AG09309 (cell line): ENCODE data around the gene PHF2.

Experiments
- DNase-seq: peaks from one replicate; pipeline ENCODE4 v3.0.0-alpha.2; 2010; ENCODE audit warnings: low read depth
- H3K4me3 ChIP-seq: 2 replicates; pipeline ENCODE4 v1.5.1; 2011; ENCODE audit warnings: mild to moderate bottlenecking, low read depth, low read length, moderate library complexity; ENCODE audit not compliant: control insufficient read depth
- TF ChIP-seq, protein P1 (sequence below): IDR thresholded peaks from 2 replicates; pipeline ENCODE4 v1.5.1; 2011; ENCODE audit warnings: mild to moderate bottlenecking, low read depth, low read length, inconsistent platforms; ENCODE audit not compliant: insufficient read depth, control insufficient read depth; ENCODE audit errors: missing control alignments

PHF2 gene

DNA sequence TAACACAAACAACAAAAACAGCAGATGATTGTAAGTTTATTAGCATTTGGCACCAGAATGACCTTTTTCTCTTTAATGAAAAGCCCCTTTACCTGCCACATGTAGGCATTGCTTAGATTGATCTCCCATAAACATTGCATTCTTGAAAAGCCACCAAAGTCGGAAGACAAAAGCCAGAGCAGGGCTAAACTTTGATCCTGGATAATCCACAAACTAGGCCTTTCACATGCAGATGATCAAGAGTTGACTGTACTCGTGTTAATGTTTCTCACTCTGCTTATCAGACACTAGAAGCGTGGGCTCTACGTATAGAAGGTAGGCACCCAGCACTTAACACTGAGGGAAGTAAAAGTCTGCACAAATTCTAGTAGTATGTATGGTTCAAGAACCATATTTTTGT lies 21.0 kb upstream of the PHF2 start:
- DNase-seq, result no peak
- TF ChIP-seq, protein P1, sequence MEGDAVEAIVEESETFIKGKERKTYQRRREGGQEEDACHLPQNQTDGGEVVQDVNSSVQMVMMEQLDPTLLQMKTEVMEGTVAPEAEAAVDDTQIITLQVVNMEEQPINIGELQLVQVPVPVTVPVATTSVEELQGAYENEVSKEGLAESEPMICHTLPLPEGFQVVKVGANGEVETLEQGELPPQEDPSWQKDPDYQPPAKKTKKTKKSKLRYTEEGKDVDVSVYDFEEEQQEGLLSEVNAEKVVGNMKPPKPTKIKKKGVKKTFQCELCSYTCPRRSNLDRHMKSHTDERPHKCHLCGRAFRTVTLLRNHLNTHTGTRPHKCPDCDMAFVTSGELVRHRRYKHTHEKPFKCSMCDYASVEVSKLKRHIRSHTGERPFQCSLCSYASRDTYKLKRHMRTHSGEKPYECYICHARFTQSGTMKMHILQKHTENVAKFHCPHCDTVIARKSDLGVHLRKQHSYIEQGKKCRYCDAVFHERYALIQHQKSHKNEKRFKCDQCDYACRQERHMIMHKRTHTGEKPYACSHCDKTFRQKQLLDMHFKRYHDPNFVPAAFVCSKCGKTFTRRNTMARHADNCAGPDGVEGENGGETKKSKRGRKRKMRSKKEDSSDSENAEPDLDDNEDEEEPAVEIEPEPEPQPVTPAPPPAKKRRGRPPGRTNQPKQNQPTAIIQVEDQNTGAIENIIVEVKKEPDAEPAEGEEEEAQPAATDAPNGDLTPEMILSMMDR, result no peak
- H3K4me3 ChIP-seq, result no peak overlapping the region

DNA sequence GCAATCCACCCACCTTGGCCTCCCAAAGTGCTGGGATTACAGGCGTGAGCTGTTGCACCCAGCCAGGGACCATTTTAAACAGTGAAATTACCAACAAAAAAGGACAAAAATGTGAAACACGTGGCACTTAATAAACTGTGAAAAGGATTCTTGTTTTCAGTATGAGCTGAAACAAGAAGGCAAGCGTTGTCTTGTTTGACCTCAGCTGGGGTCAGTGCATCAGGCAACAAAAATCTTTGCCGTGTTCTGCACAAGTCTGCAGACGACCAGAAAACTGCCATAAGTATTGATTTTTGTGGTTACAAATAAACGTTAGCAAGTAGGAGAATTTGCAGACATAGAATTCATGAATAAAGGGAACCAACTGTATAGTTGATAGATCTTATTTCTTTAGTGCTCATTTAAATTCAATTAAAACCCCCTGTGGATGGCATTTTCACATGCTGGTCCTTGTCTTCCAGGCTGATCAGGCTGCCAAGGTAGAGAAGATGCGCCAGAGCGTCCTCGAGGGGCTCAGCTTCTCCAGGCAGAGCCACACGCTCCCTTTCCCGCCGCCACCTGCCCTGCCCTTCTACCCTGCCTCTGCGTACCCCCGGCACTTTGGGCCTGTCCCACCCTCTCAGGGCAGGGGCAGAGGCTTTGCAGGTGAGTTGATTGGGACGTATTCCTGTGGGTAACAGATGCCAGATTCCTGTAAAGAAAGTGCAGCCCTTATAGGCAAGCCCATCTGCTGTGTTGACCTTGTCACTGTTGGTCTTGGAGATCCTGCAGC lies 18.8 kb upstream of the PHF2 start:
- TF ChIP-seq, protein P1, result no peak
- H3K4me3 ChIP-seq, result no peak overlapping the region
- DNase-seq, result no peak

DNA sequence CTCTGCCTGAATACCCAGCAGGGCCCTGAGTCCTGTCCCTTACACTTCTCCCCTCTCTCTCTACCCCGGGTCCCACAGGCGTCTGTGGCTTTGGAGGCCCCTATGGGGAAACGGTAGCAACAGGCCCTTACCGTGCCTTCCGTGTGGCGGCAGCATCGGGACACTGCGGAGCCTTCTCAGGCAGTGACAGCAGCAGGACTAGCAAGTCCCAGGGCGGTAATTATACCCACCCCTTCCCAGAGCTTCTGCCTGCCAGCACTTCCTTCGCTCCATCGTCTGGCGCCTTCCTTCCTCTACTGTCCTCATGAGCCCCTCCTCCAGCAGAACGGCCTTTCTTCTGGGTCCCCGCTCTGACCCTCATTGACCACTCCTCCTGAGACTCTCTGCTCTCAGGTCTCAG lies 17.9 kb upstream of the PHF2 start:
- TF ChIP-seq, protein P1, result no peak
- no peak for DNase-seq
- no peak overlapping the region for H3K4me3 ChIP-seq

DNA sequence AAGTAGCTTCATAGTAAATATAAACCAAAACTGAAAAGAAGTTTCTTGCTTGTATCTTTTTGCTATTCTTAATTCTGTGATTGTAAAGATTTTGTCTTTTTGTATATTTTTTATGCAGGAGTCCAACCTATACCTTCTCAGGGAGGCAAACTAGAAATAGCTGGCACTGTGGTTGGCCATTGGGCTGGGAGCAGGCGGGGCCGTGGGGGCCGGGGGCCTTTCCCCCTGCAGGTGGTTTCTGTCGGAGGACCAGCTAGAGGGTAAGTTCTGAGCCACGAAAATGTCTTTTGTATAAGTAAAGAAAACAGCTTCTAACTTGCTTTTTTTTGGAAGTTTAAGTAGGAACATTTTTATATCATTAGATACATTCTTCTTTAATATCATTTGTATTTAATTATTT lies 15.4 kb upstream of the PHF2 start:
- H3K4me3 ChIP-seq, result no peak overlapping the region
- DNase-seq, result no peak
- TF ChIP-seq, protein P1, result no peak

DNA sequence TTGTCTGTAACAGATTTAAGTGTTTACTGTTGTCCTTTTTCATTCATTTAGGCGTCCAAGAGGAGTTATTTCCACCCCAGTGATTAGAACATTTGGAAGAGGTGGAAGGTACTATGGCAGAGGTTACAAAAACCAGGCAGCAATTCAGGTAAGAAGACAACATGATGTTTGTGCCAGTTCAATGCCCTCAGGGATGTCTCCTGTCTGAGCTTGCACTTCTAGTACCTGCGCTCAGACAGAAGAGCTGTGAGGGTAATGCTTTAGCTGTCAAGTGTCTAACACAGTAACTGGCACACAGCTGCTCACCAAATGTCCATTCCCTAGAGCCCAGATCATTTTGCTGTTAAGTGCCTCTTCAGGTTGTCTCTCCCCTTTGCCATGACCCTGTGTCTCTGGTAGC lies 14.2 kb upstream of the PHF2 start:
- TF ChIP-seq, protein P1, result no peak
- no peak for DNase-seq
- no peak overlapping the region for H3K4me3 ChIP-seq

DNA sequence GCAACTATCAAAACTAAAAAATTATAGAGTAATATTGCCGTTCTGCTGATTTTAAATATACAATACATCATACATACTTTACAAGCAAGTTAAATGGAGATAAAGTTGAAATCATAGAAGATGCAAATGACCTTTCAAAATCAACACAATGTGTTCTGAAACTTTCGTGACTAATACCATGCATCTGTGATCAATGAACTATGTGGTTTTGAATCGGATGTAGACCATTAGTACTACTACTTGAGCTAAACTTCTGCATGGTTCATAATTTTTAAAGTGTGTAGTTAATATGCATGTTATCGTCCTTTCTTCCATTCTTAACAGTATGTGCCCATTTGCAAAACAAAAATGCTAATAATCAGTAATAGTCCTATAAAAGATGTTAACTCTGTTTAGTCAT lies 11.3 kb upstream of the PHF2 start:
- DNase-seq, result no peak
- TF ChIP-seq, protein P1, result no peak
- H3K4me3 ChIP-seq, result no peak overlapping the region
